ENCODE measurements around the gene VCL. TPM values are rescaled to one million over a fixed set of nuclear protein-coding genes. Genes with fewer than 3 reads are reported as not detected.
A peak's percentile ranks its signal among the peaks of the same experiment; 100 is the strongest.

VCL gene
- total and polyA plus RNA-seq, 9 of the 15 experiments (the other 6 are each of a cell fraction or from before 2014, with no cell fraction given), result 29.8 to 186 (median 76.4) TPM

- TF ChIP-seq KAT7 (CRISPR knock-in tag; IDR thresholded peaks at IDR 0.05; ENCODE audit: borderline replicate concordance) (peak; percentile 54; the same call in 1 of the 2 replicates), KHSRP (IDR thresholded peaks at IDR 0.05) (peak; percentile 57), ZNF586 (CRISPR knock-in tag; conservative IDR thresholded peaks at IDR 0.05) (no peak), NFIC (IDR thresholded peaks at IDR 0.05) (no peak; the same call in none of the 2 replicates), ZEB2 (IDR thresholded peaks at IDR 0.05) (peak; percentile 19; the same call in 1 of the 2 replicates), MTF1 (CRISPR knock-in tag; IDR thresholded peaks at IDR 0.05; ENCODE audit: borderline replicate concordance) (no peak), MAFG (tag; conservative IDR thresholded peaks at IDR 0.05) (peak; percentile 67), TCF7L2 (IDR thresholded peaks at IDR 0.05; ENCODE audit: low read depth, low read length) (no peak), ZKSCAN3 (CRISPR knock-in tag; IDR thresholded peaks at IDR 0.05) (no peak), ZNF507 (tag; conservative IDR thresholded peaks at IDR 0.05) (no peak), FOSL1 (tag; conservative IDR thresholded peaks at IDR 0.05) (peak; percentile 100), HEY1 (CRISPR knock-in tag; IDR thresholded peaks at IDR 0.05; ENCODE audit: borderline replicate concordance) (no peak), GTF2E2 (tag; IDR thresholded peaks at IDR 0.05) (peak; percentile 88; the same call in 1 of the 2 replicates), KLF13 (tag; IDR thresholded peaks at IDR 0.05; ENCODE audit: borderline replicate concordance, low read depth) (no peak), NCOA6 (IDR thresholded peaks at IDR 0.05) (0 out of 2 replicates have a peak, but pooled peaks have one; percentile 50), CHD4 (IDR thresholded peaks at IDR 0.05; ENCODE audit: insufficient read depth, insufficient replicate concordance, low read depth, low read length, poor library complexity, severe bottlenecking) (no peak), JUN (IDR thresholded peaks at IDR 0.05; ENCODE audit: borderline replicate concordance, low read depth, low read length) (peak; percentile 96), JUN (CRISPR knock-in tag; IDR thresholded peaks at IDR 0.05; ENCODE audit: borderline replicate concordance) (no peak), PCBP2 (IDR thresholded peaks at IDR 0.05; ENCODE audit: low read depth, low read length, poor library complexity, severe bottlenecking) (no peak), SMARCE1 (IDR thresholded peaks at IDR 0.05) (peak; percentile 99), PHB (CRISPR knock-in tag; IDR thresholded peaks at IDR 0.05) (no peak), SNIP1 (IDR thresholded peaks at IDR 0.05; ENCODE audit: low read depth) (no peak), ZFPM2 (CRISPR knock-in tag; IDR thresholded peaks at IDR 0.05) (no peak), SMAD1 (IDR thresholded peaks at IDR 0.05; ENCODE audit: low read depth, low read length, partially characterized antibody) (no peak), MXI1 (IDR thresholded peaks at IDR 0.05; ENCODE audit: low read depth, low read length) (no peak), CBX5 (IDR thresholded peaks at IDR 0.05; ENCODE audit: borderline replicate concordance, low read depth) (no peak), NCOR1 (IDR thresholded peaks at IDR 0.05) (peak; percentile 87), CAMTA2 (CRISPR knock-in tag; conservative IDR thresholded peaks at IDR 0.05) (no peak), RB1 (IDR thresholded peaks at IDR 0.05; ENCODE audit: low read depth) (no peak), TRIM28 (IDR thresholded peaks at IDR 0.05) (no peak), ZBTB7A (IDR thresholded peaks at IDR 0.05; ENCODE audit: borderline replicate concordance, control insufficient read depth, low read depth, low read length) (no peak), ZNF217 (CRISPR knock-in tag; IDR thresholded peaks at IDR 0.05) (no peak)
Observed at GRCh38 chr10:74021248-74022055, 23.5 kb downstream of the VCL start (continued).

All from K562 (cell line).